SU-DHL-6 (cell line): Measurements from ENCODE around the gene CNTN1.

Experiments
- CTCF ChIP-seq: fragments of 200-600 bp; sonication (generic); IDR thresholded peaks from one replicate; pipeline ENCODE4 v1.5.1; 2017; ENCODE audit warnings: antibody characterized with exemption, mild to moderate bottlenecking, low read length, moderate library complexity; ENCODE audit not compliant: insufficient read depth, poor library complexity, severe bottlenecking
- EZH2phosphoT487 ChIP-seq: fragments of 200-600 bp; sonication (generic), shearing (Covaris generic); conservative IDR thresholded peaks from 2 replicates; pipeline ENCODE4 v1.6.1; 2018; ENCODE audit warnings: mild to moderate bottlenecking, antibody characterized with exemption, low read length, moderate library complexity, mixed read lengths

GRCh38 chr12:40711121-40711520, 18.9 kb downstream of the CNTN1 start:
- TF ChIP-seq CTCF = no peak
- no peak for TF ChIP-seq EZH2phosphoT487
